ENCODE measurements around the gene ITPKC. TPM values are rescaled to one million over a fixed set of nuclear protein-coding genes. Genes with fewer than 3 reads are reported as not detected.

Gene ITPKC
- total and polyA plus RNA-seq, 2 of the 13 experiments (the other 11 are each of a cell fraction or from before 2014, with no cell fraction given): 6.9 to 11.2 TPM

DNA sequence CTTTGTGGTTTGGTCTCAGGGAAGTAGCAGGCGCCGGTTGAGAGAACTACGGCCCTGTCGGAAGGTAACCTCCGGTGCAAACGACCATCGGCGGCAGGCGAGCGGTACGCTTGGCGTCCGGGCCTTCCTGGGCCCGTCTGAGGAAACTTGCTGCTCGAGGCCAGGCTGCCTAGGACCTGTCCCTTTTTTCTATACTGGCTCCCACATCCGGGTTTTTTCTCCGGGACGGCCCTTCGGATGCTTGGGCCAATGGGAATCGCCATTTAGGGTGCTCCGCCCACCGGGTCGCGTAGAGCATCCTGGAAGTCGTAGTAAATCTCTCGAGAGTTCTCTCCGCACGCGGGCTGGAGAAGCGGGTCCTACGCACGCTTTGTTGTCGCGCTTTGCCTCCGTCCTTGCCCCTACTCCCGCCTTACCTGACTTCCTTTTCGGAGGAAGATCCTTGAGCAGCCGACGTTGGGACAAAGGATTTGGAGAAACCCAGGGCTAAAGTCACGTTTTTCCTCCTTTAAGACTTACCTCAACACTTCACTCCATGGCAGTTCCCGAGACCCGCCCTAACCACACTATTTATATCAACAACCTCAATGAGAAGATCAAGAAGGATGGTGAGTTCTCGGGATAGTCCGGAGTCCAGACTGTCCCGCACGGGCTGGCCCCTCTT is 34.1 kb downstream of the ITPKC start, which contains the start of gene SNRPA (continued):
- no peak for TF ChIP-seq SYNCRIP (IDR thresholded peaks at IDR 0.05; ENCODE audit: insufficient read depth, low read depth, low read length)
- no peak for TF ChIP-seq ZNF205 (CRISPR knock-in tag; IDR thresholded peaks at IDR 0.05)
- no peak for TF ChIP-seq HMGA1 (CRISPR knock-in tag; conservative IDR thresholded peaks at IDR 0.05)
- TF ChIP-seq ZNF768 (CRISPR knock-in tag; IDR thresholded peaks at IDR 0.05): no peak; the same call in 1 of the 2 replicates
- no peak for TF ChIP-seq ZNF230 (CRISPR knock-in tag; IDR thresholded peaks at IDR 0.05)
- no peak for TF ChIP-seq ZBTB37 (CRISPR knock-in tag; IDR thresholded peaks at IDR 0.05)
- TF ChIP-seq JUND (CRISPR knock-in tag; IDR thresholded peaks at IDR 0.05): no peak
- no peak for TF ChIP-seq ZNF644 (CRISPR knock-in tag; IDR thresholded peaks at IDR 0.05; ENCODE audit: low read depth)
- TF ChIP-seq MXD1 (CRISPR knock-in tag; IDR thresholded peaks at IDR 0.05): peak; percentile 16
- TF ChIP-seq, protein P1, sequence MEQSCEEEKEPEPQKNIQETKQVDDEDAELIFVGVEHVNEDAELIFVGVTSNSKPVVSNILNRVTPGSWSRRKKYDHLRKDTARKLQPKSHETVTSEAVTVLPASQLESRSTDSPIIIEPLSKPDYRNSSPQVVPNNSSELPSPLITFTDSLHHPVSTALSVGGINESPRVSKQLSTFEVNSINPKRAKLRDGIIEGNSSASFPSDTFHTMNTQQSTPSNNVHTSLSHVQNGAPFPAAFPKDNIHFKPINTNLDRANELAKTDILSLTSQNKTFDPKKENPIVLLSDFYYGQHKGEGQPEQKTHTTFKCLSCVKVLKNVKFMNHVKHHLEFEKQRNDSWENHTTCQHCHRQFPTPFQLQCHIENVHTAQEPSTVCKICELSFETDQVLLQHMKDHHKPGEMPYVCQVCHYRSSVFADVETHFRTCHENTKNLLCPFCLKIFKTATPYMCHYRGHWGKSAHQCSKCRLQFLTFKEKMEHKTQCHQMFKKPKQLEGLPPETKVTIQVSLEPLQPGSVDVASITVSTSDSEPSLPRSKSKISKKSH (CRISPR knock-in tag; IDR thresholded peaks at IDR 0.05; ENCODE audit: borderline replicate concordance): no peak
- TF ChIP-seq MXD4 (CRISPR knock-in tag; IDR thresholded peaks at IDR 0.05): peak; percentile 78; the same call in 1 of the 2 replicates
- no peak for TF ChIP-seq ZSCAN22 (CRISPR knock-in tag; IDR thresholded peaks at IDR 0.05)
- TF ChIP-seq PHF5A (CRISPR knock-in tag; IDR thresholded peaks at IDR 0.05; ENCODE audit: low read depth, unreplicated experiment): no peak
- no peak for TF ChIP-seq MAZ (IDR thresholded peaks at IDR 0.05; ENCODE audit: borderline replicate concordance, low read depth, low read length)
- peak; percentile 1; the same call in 1 of the 2 replicates for TF ChIP-seq MAZ (CRISPR knock-in tag; IDR thresholded peaks at IDR 0.05; ENCODE audit: low read depth)
- 0 out of 2 replicates have a peak, but pooled peaks have one; percentile 40 for TF ChIP-seq ZFP37 (CRISPR knock-in tag; IDR thresholded peaks at IDR 0.05; ENCODE audit: borderline replicate concordance)
- no peak for TF ChIP-seq FOXO1 (CRISPR knock-in tag; IDR thresholded peaks at IDR 0.05)
- peak; percentile 13 for TF ChIP-seq TEAD3 (CRISPR knock-in tag; optimal IDR thresholded peaks at IDR 0.05; ENCODE audit: borderline replicate concordance)
- TF ChIP-seq BRCA1 (CRISPR knock-in tag; IDR thresholded peaks at IDR 0.05): no peak
- peak; percentile 32 for TF ChIP-seq MNT (IDR thresholded peaks at IDR 0.05)
- no peak for TF ChIP-seq LBX2 (CRISPR knock-in tag; IDR thresholded peaks at IDR 0.05; ENCODE audit: borderline replicate concordance)
- TF ChIP-seq ZSCAN21 (CRISPR knock-in tag; IDR thresholded peaks at IDR 0.05; ENCODE audit: borderline replicate concordance): no peak
- TF ChIP-seq SMC3 (IDR thresholded peaks at IDR 0.05; ENCODE audit: low read length): no peak
- TF ChIP-seq FOXA3 (CRISPR knock-in tag; IDR thresholded peaks at IDR 0.05): no peak
- 0 out of 2 replicates have a peak, but pooled peaks have one; percentile 27 for TF ChIP-seq ZNF20 (CRISPR knock-in tag; IDR thresholded peaks at IDR 0.05)
- no peak for TF ChIP-seq SP1 (IDR thresholded peaks at IDR 0.05)
- TF ChIP-seq SP1 (CRISPR knock-in tag; IDR thresholded peaks at IDR 0.05): no peak; the same call in 1 of the 2 replicates
- TF ChIP-seq ZNF572 (CRISPR knock-in tag; IDR thresholded peaks at IDR 0.05): no peak

Measured in HepG2 (cell line).